ENCODE measurements around the gene ATP11A.

Gene ATP11A

DNA sequence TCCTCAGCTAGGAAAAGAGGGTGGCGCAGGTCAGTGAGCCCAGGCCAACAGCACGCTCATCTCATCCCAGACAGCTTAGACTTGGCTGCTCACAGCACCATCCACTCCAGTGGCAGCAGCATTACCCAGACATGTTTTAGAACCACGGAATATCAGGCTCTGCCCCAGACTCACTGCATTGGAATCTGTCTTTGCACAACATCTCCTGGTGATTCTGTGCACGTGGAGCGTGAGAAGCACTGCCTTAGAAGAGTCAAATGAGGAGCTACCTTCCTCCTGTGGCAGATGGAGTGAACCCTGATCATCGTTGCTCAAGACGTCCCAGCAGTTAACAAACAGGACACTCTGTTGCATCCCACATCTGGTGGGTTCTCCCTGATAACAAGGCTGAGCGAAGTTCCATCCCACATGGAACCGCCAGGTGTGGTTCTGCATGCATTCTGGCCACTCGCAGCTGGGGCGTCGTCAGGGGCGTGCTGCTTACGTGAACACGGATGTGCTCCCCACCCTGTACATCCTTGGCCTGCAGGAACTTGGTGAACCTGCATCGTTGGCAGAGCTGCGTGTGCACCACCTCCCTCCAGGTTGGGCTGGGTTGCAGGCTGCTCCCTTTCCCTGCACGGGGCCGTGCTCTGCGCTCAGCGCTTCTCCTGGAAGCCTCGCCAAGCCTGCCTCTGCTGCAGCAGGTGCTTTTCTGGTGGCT, 25.2 kb upstream of the ATP11A start (continued):
- TF ChIP-seq, protein P1, sequence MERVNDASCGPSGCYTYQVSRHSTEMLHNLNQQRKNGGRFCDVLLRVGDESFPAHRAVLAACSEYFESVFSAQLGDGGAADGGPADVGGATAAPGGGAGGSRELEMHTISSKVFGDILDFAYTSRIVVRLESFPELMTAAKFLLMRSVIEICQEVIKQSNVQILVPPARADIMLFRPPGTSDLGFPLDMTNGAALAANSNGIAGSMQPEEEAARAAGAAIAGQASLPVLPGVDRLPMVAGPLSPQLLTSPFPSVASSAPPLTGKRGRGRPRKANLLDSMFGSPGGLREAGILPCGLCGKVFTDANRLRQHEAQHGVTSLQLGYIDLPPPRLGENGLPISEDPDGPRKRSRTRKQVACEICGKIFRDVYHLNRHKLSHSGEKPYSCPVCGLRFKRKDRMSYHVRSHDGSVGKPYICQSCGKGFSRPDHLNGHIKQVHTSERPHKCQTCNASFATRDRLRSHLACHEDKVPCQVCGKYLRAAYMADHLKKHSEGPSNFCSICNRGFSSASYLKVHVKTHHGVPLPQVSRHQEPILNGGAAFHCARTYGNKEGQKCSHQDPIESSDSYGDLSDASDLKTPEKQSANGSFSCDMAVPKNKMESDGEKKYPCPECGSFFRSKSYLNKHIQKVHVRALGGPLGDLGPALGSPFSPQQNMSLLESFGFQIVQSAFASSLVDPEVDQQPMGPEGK (tag by site-specific recombination; IDR thresholded peaks at IDR 0.05): no peak
- no peak for TF ChIP-seq ZNF292 (tag by site-specific recombination; IDR thresholded peaks at IDR 0.05; ENCODE audit: borderline replicate concordance, low read depth)
- TF ChIP-seq ZNF473 (tag by site-specific recombination; IDR thresholded peaks at IDR 0.05): no peak
- TF ChIP-seq ZNF658 (tag by site-specific recombination; IDR thresholded peaks at IDR 0.05): no peak

DNA sequence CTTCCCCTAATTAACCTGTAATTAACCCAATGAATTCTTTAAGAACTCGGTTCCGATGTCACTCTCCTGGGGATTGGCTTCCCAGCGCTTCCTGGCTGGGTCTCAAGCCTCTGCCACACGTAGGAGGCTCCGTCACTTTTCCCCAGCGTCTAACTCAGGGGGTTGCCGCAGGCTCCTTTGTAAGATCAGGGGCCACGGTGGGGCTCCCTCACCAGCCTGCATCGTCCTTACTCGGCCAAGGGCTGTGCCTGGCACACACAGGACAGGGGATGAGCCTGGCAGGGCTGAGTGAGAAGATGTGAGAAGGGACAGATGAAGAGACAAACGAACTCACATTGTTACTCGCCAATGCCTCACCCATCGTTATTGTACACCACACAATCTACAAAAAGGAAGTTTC, 20.9 kb upstream of the ATP11A start:
- Histone ChIP-seq H3K4me1 (ENCODE audit: control insufficient read depth, insufficient read depth, low read length) (no peaks in the 10 kb centered on the region), H3K9me3 (ENCODE audit: control insufficient read depth, insufficient read depth, low read depth, low read length) (no peaks in the 10 kb centered on the region), H3K36me3 (ENCODE audit: control insufficient read depth in 2 of 2, insufficient read depth in 1 of 2, low read length in 2 of 2) (no peaks in the 10 kb centered on the region), H3K27ac (ENCODE audit: extremely low read depth, low read depth, low read length) (no peak overlapping the region), H3K4me3 (ENCODE audit: low read depth, low read length) (no peak overlapping the region)
- ChIA-PET POLR2A (no interaction called here), CTCF (interaction anchor here (0.6 kb wide), 1 partner anchor 29 kb away, joined by 6 read pairs; no protein-coding TSS in a partner anchor)
- TF ChIP-seq IKZF3 (tag by site-specific recombination; IDR thresholded peaks at IDR 0.05): no peak
- TF ChIP-seq ZNF423 (tag by site-specific recombination; IDR thresholded peaks at IDR 0.05): no peak
- TF ChIP-seq ZNF555 (tag by site-specific recombination; conservative IDR thresholded peaks at IDR 0.05): no peak
- no peak for TF ChIP-seq KLF9 (tag by site-specific recombination; IDR thresholded peaks at IDR 0.05; ENCODE audit: low read depth)

DNA sequence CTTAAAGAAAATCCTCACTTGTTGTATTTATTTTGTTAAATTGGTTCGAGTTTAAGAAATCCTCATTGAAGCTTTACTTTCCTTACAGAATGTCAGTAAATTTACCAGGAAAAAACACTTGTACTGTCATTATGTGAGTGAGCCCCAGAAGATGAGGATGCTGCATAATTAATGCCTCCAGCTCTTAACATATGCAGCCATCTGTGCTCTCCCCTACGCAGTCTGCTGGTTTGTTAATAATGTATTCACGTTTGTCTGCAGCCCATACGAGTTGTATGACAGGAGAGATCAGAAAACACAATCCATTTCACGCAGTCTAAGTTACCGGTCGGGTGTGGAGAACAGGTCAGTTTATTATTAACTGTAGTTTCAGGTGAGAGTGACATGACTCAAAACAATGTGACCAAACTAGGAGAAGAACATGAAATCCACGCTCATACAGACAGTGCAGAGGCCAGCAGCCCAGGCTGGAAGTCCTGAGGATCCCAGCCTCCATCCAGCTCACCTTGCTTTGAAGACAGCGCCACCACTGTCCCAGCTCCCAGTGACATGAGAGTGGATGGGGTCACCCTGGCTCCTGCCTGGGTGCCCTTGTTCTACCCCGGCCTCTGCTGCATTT, 19.8 kb upstream of the ATP11A start:
- Histone ChIP-seq H3K4me3 (ENCODE audit: low read depth, low read length) (no peak overlapping the region), H3K9me3 (ENCODE audit: control insufficient read depth, insufficient read depth, low read depth, low read length) (no peaks in the 10 kb centered on the region), H3K4me1 (ENCODE audit: control insufficient read depth, insufficient read depth, low read length) (no peaks in the 10 kb centered on the region), H3K36me3 (ENCODE audit: control insufficient read depth in 2 of 2, insufficient read depth in 1 of 2, low read length in 2 of 2) (no peaks in the 10 kb centered on the region), H3K27ac (ENCODE audit: extremely low read depth, low read depth, low read length) (no peak overlapping the region)
- CTCF ChIA-PET: no interaction called here
- POLR2A ChIA-PET: interaction anchor here (0.7 kb wide), 1 partner anchor 1580 kb away, joined by 6 read pairs; no protein-coding TSS in a partner anchor
- TF ChIP-seq ZNF510 (tag by site-specific recombination; IDR thresholded peaks at IDR 0.05; ENCODE audit: insufficient replicate concordance): no peak
- TF ChIP-seq ZNF76 (tag by site-specific recombination; IDR thresholded peaks at IDR 0.05; ENCODE audit: borderline replicate concordance, low read depth): no peak
- TF ChIP-seq ZNF221 (tag by site-specific recombination; IDR thresholded peaks at IDR 0.05; ENCODE audit: borderline replicate concordance): no peak
- no peak for TF ChIP-seq ZNF202 (tag by site-specific recombination; IDR thresholded peaks at IDR 0.05; ENCODE audit: borderline replicate concordance)
- TF ChIP-seq, protein P2, sequence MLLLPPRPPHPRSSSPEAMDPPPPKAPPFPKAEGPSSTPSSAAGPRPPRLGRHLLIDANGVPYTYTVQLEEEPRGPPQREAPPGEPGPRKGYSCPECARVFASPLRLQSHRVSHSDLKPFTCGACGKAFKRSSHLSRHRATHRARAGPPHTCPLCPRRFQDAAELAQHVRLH (tag by site-specific recombination; IDR thresholded peaks at IDR 0.05): no peak
- TF ChIP-seq ZNF610 (tag by site-specific recombination; IDR thresholded peaks at IDR 0.05; ENCODE audit: borderline replicate concordance): no peak
- TF ChIP-seq ZNF114 (tag by site-specific recombination; IDR thresholded peaks at IDR 0.05): no peak
- TF ChIP-seq, protein P3, sequence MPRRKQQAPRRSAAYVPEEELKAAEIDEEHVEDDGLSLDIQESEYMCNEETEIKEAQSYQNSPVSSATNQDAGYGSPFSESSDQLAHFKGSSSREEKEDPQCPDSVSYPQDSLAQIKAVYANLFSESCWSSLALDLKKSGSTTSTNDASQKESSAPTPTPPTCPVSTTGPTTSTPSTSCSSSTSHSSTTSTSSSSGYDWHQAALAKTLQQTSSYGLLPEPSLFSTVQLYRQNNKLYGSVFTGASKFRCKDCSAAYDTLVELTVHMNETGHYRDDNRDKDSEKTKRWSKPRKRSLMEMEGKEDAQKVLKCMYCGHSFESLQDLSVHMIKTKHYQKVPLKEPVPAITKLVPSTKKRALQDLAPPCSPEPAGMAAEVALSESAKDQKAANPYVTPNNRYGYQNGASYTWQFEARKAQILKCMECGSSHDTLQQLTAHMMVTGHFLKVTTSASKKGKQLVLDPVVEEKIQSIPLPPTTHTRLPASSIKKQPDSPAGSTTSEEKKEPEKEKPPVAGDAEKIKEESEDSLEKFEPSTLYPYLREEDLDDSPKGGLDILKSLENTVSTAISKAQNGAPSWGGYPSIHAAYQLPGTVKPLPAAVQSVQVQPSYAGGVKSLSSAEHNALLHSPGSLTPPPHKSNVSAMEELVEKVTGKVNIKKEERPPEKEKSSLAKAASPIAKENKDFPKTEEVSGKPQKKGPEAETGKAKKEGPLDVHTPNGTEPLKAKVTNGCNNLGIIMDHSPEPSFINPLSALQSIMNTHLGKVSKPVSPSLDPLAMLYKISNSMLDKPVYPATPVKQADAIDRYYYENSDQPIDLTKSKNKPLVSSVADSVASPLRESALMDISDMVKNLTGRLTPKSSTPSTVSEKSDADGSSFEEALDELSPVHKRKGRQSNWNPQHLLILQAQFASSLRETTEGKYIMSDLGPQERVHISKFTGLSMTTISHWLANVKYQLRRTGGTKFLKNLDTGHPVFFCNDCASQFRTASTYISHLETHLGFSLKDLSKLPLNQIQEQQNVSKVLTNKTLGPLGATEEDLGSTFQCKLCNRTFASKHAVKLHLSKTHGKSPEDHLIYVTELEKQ (tag by site-specific recombination; IDR thresholded peaks at IDR 0.05; ENCODE audit: borderline replicate concordance): no peak
- TF ChIP-seq ZNF561 (tag by site-specific recombination; IDR thresholded peaks at IDR 0.05; ENCODE audit: borderline replicate concordance): no peak
- TF ChIP-seq, protein P4, sequence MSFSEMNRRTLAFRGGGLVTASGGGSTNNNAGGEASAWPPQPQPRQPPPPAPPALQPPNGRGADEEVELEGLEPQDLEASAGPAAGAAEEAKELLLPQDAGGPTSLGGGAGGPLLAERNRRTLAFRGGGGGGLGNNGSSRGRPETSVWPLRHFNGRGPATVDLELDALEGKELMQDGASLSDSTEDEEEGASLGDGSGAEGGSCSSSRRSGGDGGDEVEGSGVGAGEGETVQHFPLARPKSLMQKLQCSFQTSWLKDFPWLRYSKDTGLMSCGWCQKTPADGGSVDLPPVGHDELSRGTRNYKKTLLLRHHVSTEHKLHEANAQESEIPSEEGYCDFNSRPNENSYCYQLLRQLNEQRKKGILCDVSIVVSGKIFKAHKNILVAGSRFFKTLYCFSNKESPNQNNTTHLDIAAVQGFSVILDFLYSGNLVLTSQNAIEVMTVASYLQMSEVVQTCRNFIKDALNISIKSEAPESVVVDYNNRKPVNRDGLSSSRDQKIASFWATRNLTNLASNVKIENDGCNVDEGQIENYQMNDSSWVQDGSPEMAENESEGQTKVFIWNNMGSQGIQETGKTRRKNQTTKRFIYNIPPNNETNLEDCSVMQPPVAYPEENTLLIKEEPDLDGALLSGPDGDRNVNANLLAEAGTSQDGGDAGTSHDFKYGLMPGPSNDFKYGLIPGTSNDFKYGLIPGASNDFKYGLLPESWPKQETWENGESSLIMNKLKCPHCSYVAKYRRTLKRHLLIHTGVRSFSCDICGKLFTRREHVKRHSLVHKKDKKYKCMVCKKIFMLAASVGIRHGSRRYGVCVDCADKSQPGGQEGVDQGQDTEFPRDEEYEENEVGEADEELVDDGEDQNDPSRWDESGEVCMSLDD (tag by site-specific recombination; IDR thresholded peaks at IDR 0.05): no peak
- TF ChIP-seq, protein P5, sequence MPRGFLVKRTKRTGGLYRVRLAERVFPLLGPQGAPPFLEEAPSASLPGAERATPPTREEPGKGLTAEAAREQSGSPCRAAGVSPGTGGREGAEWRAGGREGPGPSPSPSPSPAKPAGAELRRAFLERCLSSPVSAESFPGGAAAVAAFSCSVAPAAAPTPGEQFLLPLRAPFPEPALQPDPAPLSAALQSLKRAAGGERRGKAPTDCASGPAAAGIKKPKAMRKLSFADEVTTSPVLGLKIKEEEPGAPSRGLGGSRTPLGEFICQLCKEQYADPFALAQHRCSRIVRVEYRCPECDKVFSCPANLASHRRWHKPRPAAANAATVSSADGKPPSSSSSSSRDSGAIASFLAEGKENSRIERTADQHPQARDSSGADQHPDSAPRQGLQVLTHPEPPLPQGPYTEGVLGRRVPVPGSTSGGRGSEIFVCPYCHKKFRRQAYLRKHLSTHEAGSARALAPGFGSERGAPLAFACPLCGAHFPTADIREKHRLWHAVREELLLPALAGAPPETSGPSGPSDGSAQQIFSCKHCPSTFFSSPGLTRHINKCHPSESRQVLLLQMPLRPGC (tag by site-specific recombination; IDR thresholded peaks at IDR 0.05): no peak
- no peak for TF ChIP-seq KLF8 (tag by site-specific recombination; IDR thresholded peaks at IDR 0.05)
- no peak for TF ChIP-seq ZNF530 (tag by site-specific recombination; IDR thresholded peaks at IDR 0.05; ENCODE audit: low read depth)

Measured in HEK293 (cell line).